CD4-positive, alpha-beta T cell treated with Interleukin-12 subunit alpha and Interleukin-12 subunit beta, for 1 hour (primary cell): ENCODE data around the gene REXO4.
A peak's percentile ranks its signal among the peaks of the same experiment; 100 is the strongest.
"Not testable (repeated sequence)": the region's sequence is repeated elsewhere in the genome, so short reads cannot be mapped to it uniquely, and the experiment has no call there.

Experiments
- DNase-seq: peaks from one replicate; pipeline ENCODE4 v3.0.0-alpha.2; 2020

REXO4 gene

DNA sequence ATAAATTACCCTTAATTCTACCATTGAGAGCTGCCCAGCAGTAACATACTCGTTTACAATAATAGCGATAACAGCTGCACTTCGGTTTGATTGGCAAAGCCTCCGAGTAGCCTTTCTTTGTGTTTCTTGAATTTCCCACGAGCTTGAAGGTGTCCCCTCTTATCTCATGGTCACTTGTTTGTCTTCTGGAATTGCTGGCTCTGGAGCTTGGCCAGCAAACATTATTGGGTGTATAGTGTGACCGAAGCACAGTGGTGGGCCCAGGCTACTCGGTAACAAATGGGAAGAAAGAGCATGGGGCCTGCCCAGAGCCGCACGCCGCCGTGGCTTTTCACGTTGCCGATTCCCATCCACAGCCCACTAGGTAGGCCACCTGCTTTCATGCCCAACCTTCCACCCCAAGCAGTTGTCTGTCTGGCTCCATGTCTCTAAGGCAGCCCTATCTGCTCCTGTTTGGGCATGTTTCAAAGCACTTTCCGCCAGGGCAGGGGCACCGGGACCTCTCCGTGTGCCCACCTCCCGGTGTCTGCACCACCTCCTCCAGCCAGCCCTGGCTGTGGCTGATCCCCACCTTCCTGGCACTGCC, 33.0 kb downstream of the REXO4 start:
- no peak for DNase-seq

DNA sequence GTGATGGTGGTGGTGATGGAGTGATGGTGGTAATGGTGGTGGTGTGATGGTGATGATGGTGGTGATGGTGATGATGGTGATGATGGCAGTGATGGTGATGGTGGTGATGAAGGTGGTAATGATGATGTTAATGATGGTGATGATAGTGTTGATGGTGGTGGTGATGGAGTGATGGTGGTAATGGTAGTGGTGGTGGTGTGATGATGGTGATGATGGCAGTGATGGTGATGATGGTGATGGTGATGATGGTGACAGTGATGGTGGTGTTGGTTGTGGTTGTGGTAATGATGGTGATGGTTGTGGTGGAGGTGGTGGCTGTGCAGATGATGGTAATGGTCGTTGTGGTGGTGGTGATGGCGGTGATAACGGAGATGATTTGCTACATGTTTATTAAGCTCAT, 34.4 kb downstream of the REXO4 start:
- no peak for DNase-seq

DNA sequence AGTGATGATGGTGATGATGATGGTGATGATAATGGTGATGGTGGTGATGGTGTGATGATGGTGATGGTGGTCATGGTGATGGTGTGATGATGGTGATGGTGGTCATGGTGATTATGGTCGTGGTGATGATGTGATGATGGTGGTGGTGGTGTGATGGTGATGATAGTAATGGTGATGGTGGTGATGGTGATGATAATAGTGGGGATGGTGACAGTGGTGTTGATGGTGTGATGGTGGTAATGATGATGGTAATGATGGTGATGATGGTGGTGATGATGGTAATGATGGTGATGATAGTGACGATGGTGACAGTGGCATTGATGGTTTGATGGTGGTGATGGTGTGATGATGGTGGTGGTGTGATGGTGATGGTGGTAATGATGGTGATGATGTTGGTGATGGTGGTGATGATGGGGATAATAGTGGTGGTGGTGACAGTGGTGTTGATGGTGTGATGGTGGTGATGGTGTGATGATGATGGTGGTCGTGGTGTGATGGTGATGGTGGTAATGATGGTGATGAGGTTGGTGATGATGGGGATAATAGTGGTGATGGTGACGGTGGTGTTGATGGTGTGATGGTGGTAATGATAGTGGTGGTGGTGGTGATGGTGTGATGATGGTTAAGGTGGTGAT, 35.2 kb downstream of the REXO4 start:
- DNase-seq = no peak

DNA sequence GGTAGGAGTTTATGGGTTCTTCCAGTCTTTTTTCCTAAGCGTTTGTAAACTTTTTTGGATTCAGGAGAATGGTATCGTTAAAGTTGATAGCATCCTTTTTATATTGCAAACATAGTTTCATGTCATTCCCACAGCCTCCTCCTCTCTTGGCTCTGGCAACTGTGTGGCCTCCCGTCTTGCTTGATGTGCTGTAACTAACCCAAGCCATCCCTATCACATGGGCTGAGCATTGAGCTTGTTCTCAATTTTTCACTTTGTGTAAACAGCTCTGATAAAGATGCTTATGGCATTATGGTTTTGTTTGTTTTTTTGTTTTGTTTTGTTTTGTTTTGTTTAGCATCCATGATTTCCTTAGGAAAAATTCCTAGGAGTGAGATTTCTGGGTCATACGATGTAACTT, 37.1 kb downstream of the REXO4 start:
- no peak for DNase-seq

DNA sequence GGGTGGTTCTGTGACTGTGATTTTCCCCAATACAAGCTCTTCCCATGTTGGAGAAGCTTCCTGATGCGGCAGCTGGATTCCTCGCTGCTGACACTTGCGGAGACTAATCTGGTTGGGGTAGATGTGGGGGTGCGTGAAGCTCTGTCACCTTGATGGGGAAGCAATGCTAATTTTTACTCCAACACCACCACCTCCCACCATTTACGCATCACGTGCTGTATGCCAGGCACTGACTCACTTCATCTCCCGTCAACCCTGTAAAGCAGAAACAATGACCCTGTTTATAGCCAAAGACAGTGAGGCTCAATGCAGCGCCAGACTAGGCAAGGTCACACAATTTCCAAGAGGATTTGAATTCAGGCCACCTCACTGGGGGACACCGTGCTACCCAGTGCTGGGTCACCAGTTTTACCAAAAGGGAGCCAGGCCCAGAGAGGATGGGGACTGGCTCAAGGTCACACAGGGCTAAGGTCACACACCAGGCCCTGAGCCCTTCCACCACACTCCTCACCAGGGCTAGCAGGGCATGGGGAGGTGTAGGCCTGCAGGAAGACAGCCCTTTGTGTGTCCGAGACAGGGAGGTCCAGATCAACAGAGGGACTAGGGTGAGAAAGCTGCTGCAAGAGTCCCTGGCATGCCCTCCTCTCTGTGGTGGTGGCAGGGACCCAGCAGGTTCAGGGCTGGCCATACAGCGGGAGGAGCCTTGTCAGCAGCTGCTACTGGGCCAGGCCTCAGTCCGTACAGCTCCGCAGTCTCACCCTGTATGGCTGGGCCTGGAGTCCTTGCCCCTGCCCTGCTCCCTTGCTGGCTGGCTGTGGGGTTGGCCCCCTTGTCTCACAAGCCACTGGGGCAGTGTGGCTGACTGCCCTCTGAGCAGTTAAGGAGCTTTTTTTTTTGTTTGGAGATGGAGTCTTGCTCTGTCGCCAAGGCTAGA, 38.4 kb downstream of the REXO4 start:
- no peak for DNase-seq

DNA sequence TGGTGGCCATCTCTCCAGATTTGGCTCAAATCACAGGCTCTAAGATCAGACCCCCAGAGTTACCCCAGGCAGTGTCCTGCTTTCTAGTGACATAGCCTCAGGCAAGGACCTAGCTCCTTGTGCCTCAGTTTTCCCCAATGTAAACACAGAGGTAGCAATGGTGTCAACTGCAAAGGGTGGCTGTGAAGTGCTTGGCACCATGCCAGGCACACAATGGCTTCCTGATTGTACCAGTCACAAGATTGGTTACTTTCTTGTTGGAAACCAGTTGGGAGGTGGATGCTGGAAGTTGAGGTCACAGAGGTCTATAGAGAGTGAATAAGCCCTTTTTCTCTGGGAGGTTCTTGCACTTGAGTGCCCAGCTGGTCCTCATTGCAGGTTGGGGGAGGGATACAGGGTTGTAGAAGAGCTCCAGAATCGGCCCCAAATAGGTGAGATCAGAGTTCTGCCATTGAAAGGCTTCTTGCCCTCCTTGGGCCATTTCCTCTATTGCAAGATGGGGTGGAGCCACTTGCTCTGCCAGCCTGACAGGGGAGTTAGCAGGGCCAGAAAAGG, 39.3 kb downstream of the REXO4 start:
- DNase-seq = no peak

DNA sequence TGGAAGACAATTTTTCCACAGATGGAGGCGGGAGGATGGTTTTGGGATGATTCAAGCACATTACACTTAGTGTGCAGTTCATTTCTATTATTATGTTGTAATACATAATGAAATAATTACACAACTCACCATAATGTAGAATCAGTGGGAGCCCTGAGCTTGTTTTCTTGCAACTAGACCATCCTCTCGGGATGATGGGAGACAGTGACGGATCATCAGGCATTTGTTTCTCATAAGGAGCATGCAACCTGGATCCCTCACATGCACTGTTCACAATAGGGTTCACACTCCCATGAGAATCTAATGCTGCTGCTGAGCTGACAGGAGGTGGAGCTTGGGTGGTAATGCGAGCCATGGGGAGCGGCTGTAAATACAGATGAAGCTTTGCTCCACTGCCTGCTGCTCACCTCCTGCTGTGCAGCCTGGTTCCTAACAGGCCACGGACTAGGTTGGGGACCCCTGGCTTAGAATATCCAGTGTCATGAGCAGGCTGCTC, 40.0 kb downstream of the REXO4 start:
- no peak for DNase-seq

DNA sequence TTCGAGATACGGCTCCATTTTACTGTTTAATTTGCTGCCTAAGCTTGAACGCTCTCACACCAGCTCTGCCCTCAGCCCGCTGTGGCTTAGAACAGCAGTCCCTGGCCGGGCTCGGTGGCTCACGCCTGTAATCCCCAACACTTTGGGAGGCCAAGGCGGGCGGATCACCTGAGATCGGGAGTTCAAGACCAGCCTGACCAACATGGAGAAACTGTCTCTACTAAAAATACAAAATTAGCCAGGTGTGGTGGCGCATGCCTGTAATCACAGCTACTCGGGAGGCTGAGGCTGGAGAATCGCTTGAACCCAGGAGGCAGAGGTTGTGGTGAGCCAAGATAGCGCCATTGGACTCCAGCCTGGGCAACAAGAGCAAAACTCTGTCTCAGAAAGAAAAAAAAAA, 40.5 kb downstream of the REXO4 start:
- not testable (repeated sequence) for DNase-seq

DNA sequence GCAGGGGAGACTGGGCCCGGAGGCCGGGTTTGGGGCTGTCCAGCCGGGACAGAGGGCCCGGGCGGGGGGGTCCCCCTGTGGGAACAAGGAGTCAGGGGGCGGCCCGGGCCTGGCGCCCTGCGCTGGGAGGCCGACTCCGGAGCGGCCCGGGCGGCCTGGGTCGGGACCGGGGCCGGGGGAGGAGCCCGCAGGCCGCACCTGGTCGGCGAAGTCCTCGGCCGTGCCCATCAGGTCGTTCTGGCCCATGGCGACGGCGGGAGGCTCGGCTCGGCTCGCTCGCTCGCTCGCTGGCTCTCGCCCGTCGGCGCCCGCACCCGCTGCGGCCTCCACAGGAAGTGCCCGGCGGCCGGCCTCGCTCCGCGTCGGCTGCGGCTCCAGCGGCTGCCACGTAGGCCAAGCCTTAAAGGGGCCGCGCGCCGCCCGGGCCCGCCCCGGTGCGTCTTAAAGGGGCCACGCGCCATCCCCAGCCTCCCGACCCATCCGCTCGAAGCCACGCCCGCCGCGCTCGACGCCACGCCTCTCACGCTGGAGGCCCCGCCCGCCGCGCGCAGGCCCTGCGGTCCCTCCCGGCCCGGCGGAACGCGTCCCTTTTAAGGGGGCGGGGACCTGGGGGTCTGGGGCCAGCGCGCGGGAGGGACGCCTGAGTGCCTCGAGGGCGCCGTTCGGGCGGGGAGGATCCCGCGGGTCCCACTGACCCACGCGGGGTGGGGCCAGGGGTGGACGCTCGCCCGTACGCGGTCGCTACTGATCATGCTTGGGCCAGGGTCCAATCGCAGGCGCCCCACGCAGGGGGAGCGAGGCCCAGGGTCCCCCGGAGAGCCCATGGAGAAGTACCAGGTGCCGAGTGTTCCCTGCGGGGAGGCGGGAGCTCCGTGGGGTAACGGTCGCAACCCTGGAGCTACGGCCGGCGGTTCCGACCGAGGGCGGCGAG, 41.8 kb downstream of the REXO4 start, which contains the start of the genes STKLD1 and SURF4:
TSS of gene STKLD1 (plus strand) at position 643 of the 931 bp plus-strand sequence. CDS start at position 751, 108 bp downstream.
TSS of gene SURF4 (minus strand) at position 337 of the 931 bp plus-strand sequence. CDS start at position 246, 91 bp downstream.
- DNase-seq = peak; percentile 96

DNA sequence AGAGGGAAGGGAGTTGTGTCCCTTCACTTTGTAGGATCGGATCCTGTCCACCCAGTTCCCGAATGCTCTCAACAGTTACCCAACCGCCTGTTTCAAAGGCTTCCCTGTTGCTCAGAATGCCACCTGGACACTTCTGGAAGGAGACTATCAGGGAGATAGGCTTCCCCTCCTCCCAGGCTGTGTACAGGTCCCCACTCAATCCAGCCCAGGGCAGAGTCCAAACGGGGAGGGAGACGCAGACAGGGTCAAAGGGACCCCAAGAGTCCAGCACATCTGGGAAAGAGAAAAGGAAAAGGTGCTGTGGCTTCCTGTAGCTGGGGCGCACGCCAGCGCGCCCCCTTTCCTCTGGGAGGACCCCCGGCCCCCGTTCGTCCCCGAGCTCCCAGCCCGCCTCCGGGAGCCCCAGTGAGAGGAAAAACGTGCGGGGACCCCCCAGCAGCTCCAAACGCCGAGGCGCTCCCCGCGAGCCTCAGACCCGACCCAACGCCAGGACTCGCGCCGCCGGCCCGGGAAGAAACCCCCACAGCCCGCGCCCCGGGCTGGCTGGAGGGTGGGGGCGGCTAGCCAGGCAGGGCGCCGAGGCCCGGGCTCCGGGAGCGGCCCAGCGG, 42.6 kb downstream of the REXO4 start:
- DNase-seq = peak; percentile 33

DNA sequence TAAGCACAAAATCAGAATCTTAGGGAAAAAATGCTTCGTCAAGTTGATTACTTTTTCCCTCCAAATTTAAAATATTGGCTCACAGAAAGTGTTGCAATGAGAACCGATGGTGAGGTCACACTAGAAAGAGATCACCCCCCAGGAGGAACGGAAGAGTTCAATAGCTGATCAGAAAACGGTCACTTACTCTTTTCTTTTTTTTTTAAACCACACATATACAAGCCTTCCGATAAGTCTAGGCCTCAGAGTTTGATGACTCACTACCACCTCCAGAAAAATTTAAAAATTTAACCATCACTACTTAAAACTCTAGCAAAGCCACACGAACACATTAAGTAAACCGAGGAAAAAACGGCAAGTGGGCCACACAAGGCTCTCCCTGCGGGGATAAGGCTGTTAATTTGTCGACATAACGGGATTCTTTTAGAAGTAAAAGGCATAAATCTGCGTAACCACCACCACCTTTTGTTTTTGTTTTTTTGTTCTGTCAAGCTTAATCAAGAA, 43.1 kb downstream of the REXO4 start:
- peak; percentile 58 for DNase-seq

DNA sequence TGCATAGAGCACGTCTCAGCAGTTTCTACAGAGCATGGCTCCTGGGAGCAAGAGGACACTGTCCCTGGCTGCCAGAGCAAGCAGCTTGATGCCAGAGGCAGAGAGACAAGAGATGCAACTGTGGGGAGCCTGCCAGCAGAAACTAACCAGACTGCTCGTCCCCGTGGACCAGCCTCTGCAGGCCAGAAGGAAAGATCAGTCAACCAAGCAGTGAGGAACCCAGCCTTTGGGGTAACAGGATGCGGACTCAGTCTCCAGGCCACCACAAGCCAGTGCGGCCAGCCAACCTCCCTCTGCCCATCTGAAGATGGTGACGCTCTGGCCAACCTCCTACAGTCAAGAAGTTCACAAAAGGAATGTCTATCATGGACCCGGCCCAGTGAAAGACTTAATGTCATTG, 45.7 kb downstream of the REXO4 start:
- DNase-seq = no peak

DNA sequence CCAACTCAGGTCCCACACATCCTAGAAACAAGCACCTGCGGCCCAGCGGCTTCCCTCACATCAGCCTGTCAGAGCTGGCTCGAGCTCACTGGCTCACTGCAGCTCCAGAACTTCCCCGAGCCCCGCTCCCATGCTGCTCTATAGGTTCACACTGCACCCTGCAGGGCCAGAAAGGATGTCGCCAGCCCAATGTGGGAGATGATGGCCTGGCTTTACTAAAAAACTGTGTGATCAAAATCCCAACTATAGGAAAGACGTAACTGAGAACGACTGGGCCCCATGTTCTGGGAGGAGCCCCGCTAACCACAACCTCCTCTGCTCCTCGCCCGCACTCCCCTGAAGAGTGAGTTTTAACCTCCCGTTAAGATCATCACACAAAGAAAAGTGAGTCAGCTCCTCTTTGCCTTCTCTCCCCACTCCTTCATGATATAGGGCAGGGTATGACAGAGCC, 46.5 kb downstream of the REXO4 start:
- DNase-seq = peak; percentile 76

DNA sequence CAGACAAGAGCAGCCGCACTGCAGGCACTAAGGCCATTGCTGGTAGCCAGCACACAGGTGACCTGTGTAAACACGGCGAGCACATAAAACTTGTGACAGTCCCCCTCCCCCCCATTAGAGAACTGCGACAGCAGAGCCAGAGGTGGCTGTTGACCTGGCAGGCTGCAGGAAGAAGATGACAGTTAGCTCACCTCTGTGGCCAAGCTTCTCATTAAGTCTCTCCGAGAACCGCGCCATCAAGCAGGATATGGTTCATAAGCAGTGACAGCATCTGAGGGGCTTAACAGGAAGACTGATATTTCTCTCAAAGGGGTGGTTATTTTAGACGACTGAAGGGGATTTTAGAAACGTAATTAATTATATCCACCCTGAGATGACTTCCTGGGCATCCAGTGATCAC, 47.1 kb downstream of the REXO4 start:
- peak; percentile 70 for DNase-seq

DNA sequence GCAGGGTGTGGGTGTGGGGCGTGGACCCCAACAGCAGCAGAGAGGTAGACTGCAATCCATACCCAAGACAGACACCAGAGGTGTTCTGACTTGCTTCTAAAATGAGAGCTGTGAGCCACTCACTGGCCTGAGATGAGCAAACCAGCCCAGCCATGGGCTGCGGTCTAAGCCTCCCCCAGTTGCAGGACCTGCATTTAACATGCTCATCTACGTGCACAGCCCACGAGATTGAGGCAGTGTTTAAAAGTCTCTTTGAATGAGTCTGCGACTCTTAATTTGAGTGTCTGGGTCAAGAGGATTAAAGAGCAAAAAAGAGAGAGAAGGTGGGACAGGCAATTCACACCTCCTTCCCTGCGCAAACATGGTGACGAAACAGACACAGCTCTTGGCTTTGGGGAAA, 47.9 kb downstream of the REXO4 start:
- no peak for DNase-seq

DNA sequence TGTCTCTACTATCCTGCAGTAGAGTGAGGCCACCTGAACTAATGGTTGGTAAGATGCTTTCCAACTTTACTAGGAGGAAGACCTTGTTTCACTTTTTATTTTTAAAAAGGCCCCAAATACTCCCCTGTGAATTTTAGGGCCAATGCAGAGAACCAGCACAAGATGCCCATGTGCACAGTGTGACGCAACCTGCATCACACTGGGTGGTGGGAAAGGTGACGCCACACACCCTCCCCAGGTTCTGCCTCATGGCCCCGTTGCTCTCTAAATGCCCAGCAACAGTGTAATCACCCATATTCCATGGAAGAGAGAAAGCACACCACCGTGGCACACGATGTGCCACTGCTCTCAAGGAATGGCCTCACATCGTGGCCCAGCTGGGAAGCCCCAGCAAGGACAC, 48.4 kb downstream of the REXO4 start:
- no peak for DNase-seq

DNA sequence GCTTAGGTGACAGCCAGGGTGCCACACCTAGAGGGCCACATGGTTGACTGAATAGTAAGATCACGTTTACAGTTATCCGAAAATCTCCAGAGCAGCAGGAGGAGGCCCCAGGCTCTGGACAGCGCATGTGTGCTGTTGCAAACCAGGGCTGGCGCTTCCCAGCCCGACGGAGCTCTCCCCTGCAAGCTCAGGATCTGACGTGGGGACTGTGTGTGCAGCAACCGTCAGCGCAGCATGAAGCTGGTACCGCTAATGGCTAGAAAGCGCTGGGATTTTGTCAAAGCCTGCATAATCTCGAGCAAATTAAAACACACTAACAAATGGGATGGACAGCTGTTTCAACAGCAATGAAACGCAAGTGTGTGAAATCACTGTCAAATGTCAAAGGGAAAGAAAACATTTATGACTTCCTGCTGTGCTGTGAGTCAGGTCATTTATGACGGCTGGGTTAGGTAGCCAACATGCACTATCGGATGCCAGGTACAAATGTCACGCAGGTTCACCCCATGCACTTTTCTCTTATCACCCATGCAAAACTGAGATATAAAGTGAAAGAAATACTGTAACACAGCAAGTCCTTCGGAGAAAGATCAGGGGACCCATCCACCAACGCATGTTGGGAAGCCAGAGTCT, 49.4 kb downstream of the REXO4 start:
- no peak for DNase-seq

DNA sequence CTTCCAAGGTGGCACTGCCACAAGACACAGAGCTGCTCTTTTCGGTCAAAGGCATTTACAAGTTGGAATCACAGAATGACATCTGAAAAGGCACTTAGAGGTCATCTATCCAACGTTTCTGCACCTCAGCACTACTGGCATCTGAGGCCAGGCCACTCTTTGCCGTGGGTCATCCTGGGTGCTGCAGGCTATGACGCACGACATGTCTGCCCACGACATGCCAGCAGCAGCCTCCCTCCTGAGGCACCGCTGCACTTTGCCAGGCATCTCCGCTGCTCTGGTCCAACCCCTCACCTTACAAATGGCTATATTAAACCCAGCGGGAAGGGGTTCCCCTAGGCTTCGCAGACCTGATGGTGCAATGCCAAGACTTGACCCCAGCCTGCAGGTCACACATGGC, 50.0 kb downstream of the REXO4 start:
- no peak for DNase-seq

DNA sequence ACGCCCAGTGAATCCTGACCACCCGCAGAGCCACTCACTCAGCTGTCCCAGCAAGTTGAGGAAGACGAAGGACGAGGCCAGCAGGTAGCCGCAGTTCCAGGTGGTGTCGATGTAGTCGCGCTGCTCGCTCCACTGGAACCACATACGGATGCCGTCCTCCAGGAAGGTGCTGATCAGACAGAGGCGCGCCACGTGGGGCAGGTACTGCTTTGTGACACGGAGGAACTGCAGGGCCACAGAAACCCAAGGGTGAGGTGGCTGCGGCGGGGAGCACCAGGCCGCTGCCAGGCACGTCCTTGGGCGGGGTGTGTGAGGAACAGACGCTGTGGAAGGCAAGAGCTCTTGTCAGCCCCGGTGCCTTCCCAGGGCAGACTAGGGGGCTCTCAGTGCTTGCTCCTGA, 50.6 kb downstream of the REXO4 start:
- no peak for DNase-seq

DNA sequence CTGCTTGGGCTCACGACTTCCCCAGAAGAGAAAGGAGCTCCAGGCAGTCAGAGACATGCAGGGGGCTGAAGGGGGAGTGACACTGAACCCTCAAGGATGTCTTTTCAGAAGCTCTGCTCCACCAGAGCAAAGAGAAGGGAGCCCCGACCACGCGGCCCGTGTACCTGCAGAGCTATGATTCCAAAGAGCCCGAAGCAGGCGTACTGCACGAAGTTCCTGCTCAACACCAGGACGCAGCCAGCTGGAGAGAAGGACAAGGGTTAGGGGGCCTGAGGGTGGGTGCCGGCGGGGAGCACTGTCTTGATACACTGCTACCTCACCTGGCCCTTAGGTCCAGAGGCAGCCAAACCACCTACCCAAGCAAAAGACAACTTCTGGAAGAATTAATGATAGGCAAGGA, 51.4 kb downstream of the REXO4 start:
- DNase-seq = no peak
